Fibroblast of lung (primary cell): Measurements from ENCODE around the gene SIAH2. TPM values are rescaled to one million over a fixed set of nuclear protein-coding genes. Genes with fewer than 3 reads are reported as not detected.
A peak's percentile ranks its signal among the peaks of the same experiment; 100 is the strongest.

Source experiments
- DNase-seq, 2 donors: peaks; one replicate each; pipeline versions ENCODE4 v3.0.0 to v3.0.0-alpha.2; 2010; ENCODE audit warnings: low read depth in 2 of 2
- H2AFZ ChIP-seq: 2 replicates; pipeline ENCODE4 v1.5.1; 2012; ENCODE audit warnings: low read length, control low read depth, inconsistent platforms
- H3K27ac ChIP-seq: 2 replicates; pipeline ENCODE4 v1.5.1; 2011; ENCODE audit warnings: low read length, control low read depth; ENCODE audit not compliant: insufficient read depth
- H3K27me3 ChIP-seq: 2 replicates; pipeline ENCODE4 v1.5.1; 2011; ENCODE audit warnings: mild to moderate bottlenecking, low read length; ENCODE audit not compliant: control insufficient read depth, insufficient read depth
- H3K36me3 ChIP-seq: 2 replicates; pipeline ENCODE4 v1.5.1; 2011; ENCODE audit warnings: low read length; ENCODE audit not compliant: control insufficient read depth, insufficient read depth
- H3K4me1 ChIP-seq: 2 replicates; pipeline ENCODE4 v1.5.1; 2011; ENCODE audit warnings: low read length; ENCODE audit not compliant: control insufficient read depth, insufficient read depth; ENCODE audit errors: extremely low read depth
- H3K4me2 ChIP-seq: 2 replicates; pipeline ENCODE4 v1.5.1; 2011; ENCODE audit warnings: low read length, control low read depth; ENCODE audit not compliant: insufficient read depth; ENCODE audit errors: extremely low read depth
- H3K4me3 ChIP-seq, 4 experiments: fragments of 200-600 bp in 1 of 4; sonication (generic) in 1 of 4; replicated peaks in 1 of 4; 2 replicates each; pipeline ENCODE4 v1.5.1; 2011 to 2016; ENCODE audit warnings: low read length in 4 of 4, low read depth in 3 of 4, mild to moderate bottlenecking in 3 of 4, control low read depth in 2 of 4, inconsistent platforms in 1 of 4, mixed read lengths in 1 of 4; ENCODE audit not compliant: insufficient read depth in 1 of 4; ENCODE audit errors: control extremely low read depth in 1 of 4
- H3K79me2 ChIP-seq: 2 replicates; pipeline ENCODE4 v1.5.1; 2012; ENCODE audit warnings: mild to moderate bottlenecking, low read length, inconsistent platforms; ENCODE audit not compliant: control insufficient read depth, insufficient read depth
- H3K9ac ChIP-seq: 2 replicates; pipeline ENCODE4 v1.5.1; 2011; ENCODE audit warnings: mild to moderate bottlenecking, low read length, control low read depth; ENCODE audit not compliant: insufficient read depth
- H3K9me3 ChIP-seq: 2 replicates; pipeline ENCODE4 v1.5.1; 2012; ENCODE audit warnings: low read depth, low read length; ENCODE audit not compliant: control insufficient read depth, insufficient read depth
- H4K20me1 ChIP-seq: 2 replicates; pipeline ENCODE4 v1.5.1; 2011; ENCODE audit warnings: low read length; ENCODE audit not compliant: control insufficient read depth, insufficient read depth; ENCODE audit errors: extremely low read depth
- EZH2 ChIP-seq: IDR thresholded peaks from 2 replicates; pipeline ENCODE4 v1.5.1; 2012; ENCODE audit warnings: low read length, control low read depth, mild to moderate bottlenecking; ENCODE audit errors: missing control alignments
- polyA plus RNA-seq, 2 donors: library from polyadenylated mRNA; depleted of rRNA in 1 of 2; stranded (reverse) in 1 of 2; unstranded in 1 of 2; fragments of >200 nt; gene quantifications; 2 replicates each; pipeline ENCODE4 v1.2.1, GENCODE V29; 2011 to 2012; ENCODE audit warnings: missing spikeins in 1 of 2
- total RNA-seq: library from RNA; depleted of rRNA; stranded (reverse); fragments of >200 nt; gene quantifications from 2 replicates; pipeline ENCODE4 v1.2.1, GENCODE V29; 2014
- TF ChIP-seq, protein P1 (sequence below), 2 donors: IDR thresholded peaks in 1 of 2; conservative IDR thresholded peaks in 1 of 2; 1 replicate in 1 of 2; 2 replicates in 1 of 2; pipeline ENCODE4 v1.5.1; 2011 to 2012; ENCODE audit warnings: low read length in 2 of 2, control low read depth in 1 of 2, inconsistent platforms in 1 of 2, low read depth in 1 of 2, mild to moderate bottlenecking in 1 of 2

The SIAH2 gene
- total and polyA plus RNA-seq, 2 donors (not counting 1 experiment from before 2014, with no cell fraction given) = 28.9 to 29.7 TPM

DNA sequence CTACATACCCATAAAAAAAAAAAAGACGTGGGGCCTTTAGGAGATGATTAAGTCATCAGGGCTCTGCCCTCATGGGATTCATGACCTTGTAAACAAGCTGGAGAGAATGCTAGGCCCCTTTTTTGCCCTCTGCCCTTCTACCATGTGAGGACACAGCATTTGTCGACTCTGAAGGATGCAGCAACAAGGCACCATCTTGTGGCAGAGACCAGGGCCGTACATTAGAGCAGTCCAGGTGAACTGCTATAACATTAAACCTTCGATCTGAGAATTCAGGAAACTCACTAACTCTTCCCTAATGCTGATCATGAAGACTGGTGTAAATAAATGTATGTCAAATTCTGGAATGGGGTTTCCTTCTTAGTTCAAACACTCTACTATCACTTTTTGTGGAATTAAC, 30.7 kb upstream of the SIAH2 start:
- Histone ChIP-seq H3K36me3 (no peaks in the 10 kb centered on the region), H3K9ac (no peak overlapping the region), H3K4me2 (no peak overlapping the region), H4K20me1 (no peaks in the 10 kb centered on the region), H3K4me1 (no peaks in the 10 kb centered on the region), H3K79me2 (no peaks in the 10 kb centered on the region), H2AFZ (no peak overlapping the region), H3K27me3 (peaks cover 4% of the 10 kb centered on the region), H3K4me3 (no peak overlapping the region), H3K9me3 (no peaks in the 10 kb centered on the region), H3K27ac (no peak overlapping the region)
- DNase-seq = no peak
- no peak for TF ChIP-seq EZH2
- TF ChIP-seq, protein P1, sequence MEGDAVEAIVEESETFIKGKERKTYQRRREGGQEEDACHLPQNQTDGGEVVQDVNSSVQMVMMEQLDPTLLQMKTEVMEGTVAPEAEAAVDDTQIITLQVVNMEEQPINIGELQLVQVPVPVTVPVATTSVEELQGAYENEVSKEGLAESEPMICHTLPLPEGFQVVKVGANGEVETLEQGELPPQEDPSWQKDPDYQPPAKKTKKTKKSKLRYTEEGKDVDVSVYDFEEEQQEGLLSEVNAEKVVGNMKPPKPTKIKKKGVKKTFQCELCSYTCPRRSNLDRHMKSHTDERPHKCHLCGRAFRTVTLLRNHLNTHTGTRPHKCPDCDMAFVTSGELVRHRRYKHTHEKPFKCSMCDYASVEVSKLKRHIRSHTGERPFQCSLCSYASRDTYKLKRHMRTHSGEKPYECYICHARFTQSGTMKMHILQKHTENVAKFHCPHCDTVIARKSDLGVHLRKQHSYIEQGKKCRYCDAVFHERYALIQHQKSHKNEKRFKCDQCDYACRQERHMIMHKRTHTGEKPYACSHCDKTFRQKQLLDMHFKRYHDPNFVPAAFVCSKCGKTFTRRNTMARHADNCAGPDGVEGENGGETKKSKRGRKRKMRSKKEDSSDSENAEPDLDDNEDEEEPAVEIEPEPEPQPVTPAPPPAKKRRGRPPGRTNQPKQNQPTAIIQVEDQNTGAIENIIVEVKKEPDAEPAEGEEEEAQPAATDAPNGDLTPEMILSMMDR (conservative IDR thresholded peaks at IDR 0.05 in 1 of 2, IDR thresholded peaks at IDR 0.05 in 1 of 2; ENCODE audit: low read depth in 1 of 2, low read length in 2 of 2) = no peak

DNA sequence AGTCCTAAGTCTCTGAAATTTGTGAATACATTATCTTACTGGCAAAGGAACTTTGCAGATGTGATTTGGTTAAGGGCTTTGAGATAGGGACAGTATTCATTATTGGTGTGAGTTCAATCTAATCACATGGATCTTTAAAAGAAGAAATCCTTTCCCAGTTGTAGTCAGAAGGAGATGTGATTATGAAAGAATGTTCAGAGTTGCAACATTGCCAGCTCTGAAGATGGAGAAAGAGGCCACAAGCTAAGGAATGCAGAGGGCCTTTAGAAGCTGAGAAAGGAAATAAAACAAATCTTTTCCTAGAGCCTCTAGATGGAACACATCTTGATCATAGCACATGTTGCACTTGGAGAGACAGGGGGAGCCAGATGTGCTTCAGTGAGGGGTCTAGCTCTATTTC, 27.7 kb upstream of the SIAH2 start:
- no peak for TF ChIP-seq EZH2
- TF ChIP-seq, protein P1 (conservative IDR thresholded peaks at IDR 0.05 in 1 of 2, IDR thresholded peaks at IDR 0.05 in 1 of 2; ENCODE audit: low read depth in 1 of 2, low read length in 2 of 2) = no peak
- peaks cover 2% of the 10 kb centered on the region for H3K4me1 ChIP-seq
- no peaks in the 10 kb centered on the region for H3K79me2 ChIP-seq
- no peak overlapping the region for H3K27ac ChIP-seq
- H3K4me2 ChIP-seq = no peak overlapping the region
- H3K27me3 ChIP-seq = no peaks in the 10 kb centered on the region
- no peak overlapping the region for H3K4me3 ChIP-seq
- H3K9ac ChIP-seq = no peak overlapping the region
- H4K20me1 ChIP-seq = no peaks in the 10 kb centered on the region
- DNase-seq = peak in 1 of 2 donors; percentile 14
- no peak overlapping the region for H2AFZ ChIP-seq
- H3K36me3 ChIP-seq = no peaks in the 10 kb centered on the region
- no peaks in the 10 kb centered on the region for H3K9me3 ChIP-seq

DNA sequence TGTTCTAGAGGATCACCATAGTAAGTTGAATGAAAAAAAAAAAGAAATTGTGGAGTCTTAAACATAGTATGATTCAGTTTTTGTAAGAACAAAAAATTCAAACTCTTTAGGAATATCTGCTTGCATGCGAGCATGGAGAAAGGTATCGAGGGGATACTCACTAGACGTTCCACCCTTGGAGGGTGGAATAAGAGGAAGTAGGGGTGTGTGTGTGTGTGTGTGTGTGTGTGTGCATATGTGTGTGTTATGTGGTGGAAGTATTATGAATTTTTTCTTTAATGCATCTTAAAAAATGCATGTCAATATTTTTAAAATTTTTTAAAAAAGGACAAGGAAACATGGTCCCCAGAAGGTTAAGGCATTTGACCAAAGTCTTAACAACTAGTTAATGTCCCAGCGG, 26.5 kb upstream of the SIAH2 start:
- peaks cover 2% of the 10 kb centered on the region for H3K4me1 ChIP-seq
- H3K4me3 ChIP-seq = no peak overlapping the region
- H2AFZ ChIP-seq = no peak overlapping the region
- H3K36me3 ChIP-seq = no peaks in the 10 kb centered on the region
- H3K27ac ChIP-seq = no peak overlapping the region
- TF ChIP-seq, protein P1 (conservative IDR thresholded peaks at IDR 0.05 in 1 of 2, IDR thresholded peaks at IDR 0.05 in 1 of 2; ENCODE audit: low read depth in 1 of 2, low read length in 2 of 2) = no peak
- TF ChIP-seq EZH2 = no peak
- no peaks in the 10 kb centered on the region for H3K79me2 ChIP-seq
- no peaks in the 10 kb centered on the region for H3K9me3 ChIP-seq
- no peak overlapping the region for H3K9ac ChIP-seq
- DNase-seq = no peak
- no peak overlapping the region for H3K4me2 ChIP-seq
- no peaks in the 10 kb centered on the region for H3K27me3 ChIP-seq
- H4K20me1 ChIP-seq = no peaks in the 10 kb centered on the region
